H1 (cell line): ENCODE measurements around the gene PIGC. TPM values are rescaled to one million over a fixed set of nuclear protein-coding genes. Genes with fewer than 3 reads are reported as not detected.

ENCODE experiments used
- CTCF ChIA-PET: fragments of 300-600 bp; sonication (Branson Sonifier 250); formaldehyde crosslinking; loops from one replicate; lab custom pipeline; 2021; ENCODE audit not compliant: partially characterized antibody; lab: Charles Lee
- POLR2A ChIA-PET: fragments of 300-600 bp; sonication (Branson Sonifier 250); formaldehyde crosslinking; loops from one replicate; lab custom pipeline; 2021; ENCODE audit warnings: inconsistent platforms; ENCODE audit not compliant: partially characterized antibody; lab: Charles Lee
- DNase-seq, 2 experiments: peaks; one replicate each; pipeline versions ENCODE4 v3.0.0 to v3.0.0-alpha.2; 2010 to 2022; ENCODE audit warnings: low spot score in 2 of 2, low read depth in 1 of 2, mixed read lengths in 1 of 2
- FAIRE-seq: peaks from 2 replicates; lab custom pipeline; 2011; peaks lifted over from hg19 to GRCh38; lab: Jason Lieb, UNC
- H2AFZ ChIP-seq: 2 replicates; pipeline ENCODE4 v1.8.1; 2012; ENCODE audit warnings: low read length, inconsistent platforms
- H2AK5ac ChIP-seq: 2 replicates; pipeline ENCODE4 v1.6.1; 2013; ENCODE audit warnings: low read depth, low read length
- H2BK120ac ChIP-seq: replicated peaks from 2 replicates; pipeline ENCODE3; 2013; ENCODE audit warnings: low read depth, low read length, inconsistent platforms
- H2BK12ac ChIP-seq: 2 replicates; pipeline ENCODE4 v1.6.1; 2013; ENCODE audit warnings: low read depth, low read length
- H2BK15ac ChIP-seq: 2 replicates; pipeline ENCODE4 v1.6.1; 2013; ENCODE audit warnings: low read length
- H2BK20ac ChIP-seq: 2 replicates; pipeline ENCODE4 v1.6.1; 2013; ENCODE audit warnings: low read length
- H2BK5ac ChIP-seq: 2 replicates; pipeline ENCODE4 v1.6.1; 2013; ENCODE audit warnings: low read depth, low read length
- H3K14ac ChIP-seq: 2 replicates; pipeline ENCODE4 v1.6.1; 2013; ENCODE audit warnings: inconsistent platforms; ENCODE audit not compliant: insufficient read length
- H3K18ac ChIP-seq: 2 replicates; pipeline ENCODE4 v1.6.1; 2013; ENCODE audit warnings: low read length; ENCODE audit errors: extremely low read depth
- H3K23ac ChIP-seq: 2 replicates; pipeline ENCODE4 v1.6.1; 2013; ENCODE audit warnings: inconsistent platforms; ENCODE audit not compliant: insufficient read length
- H3K23me2 ChIP-seq: 2 replicates; pipeline ENCODE4 v1.6.1; 2013; ENCODE audit warnings: low read depth, low read length
- H3K27ac ChIP-seq: 2 replicates; pipeline ENCODE4 v1.6.1; 2011; ENCODE audit warnings: low read depth, low read length, inconsistent platforms
- H3K27me3 ChIP-seq, 4 experiments: replicated peaks in 1 of 4; 1 replicate in 1 of 4; 2 replicates in 3 of 4; pipeline versions ENCODE4 v1.6.1 to v1.8.1; 2011 to 2013; ENCODE audit warnings: low read length in 3 of 4, mild to moderate bottlenecking in 3 of 4, inconsistent platforms in 2 of 4, mixed read lengths in 2 of 4, moderate library complexity in 1 of 4; ENCODE audit not compliant: control insufficient read depth in 3 of 4, insufficient read depth in 3 of 4; ENCODE audit errors: extremely low read depth in 1 of 4
- H3K36me3 ChIP-seq, 4 experiments: 2 replicates each; pipeline versions ENCODE4 v1.6.1 to v1.8.1; 2011 to 2013; ENCODE audit warnings: mild to moderate bottlenecking in 4 of 4, low read length in 3 of 4, moderate library complexity in 2 of 4, control low read depth in 1 of 4, inconsistent platforms in 1 of 4; ENCODE audit not compliant: insufficient read depth in 4 of 4, control insufficient read depth in 2 of 4
- H3K4ac ChIP-seq: replicated peaks from 2 replicates; pipeline ENCODE3; 2013; ENCODE audit warnings: low read length, low read depth, mixed read lengths, inconsistent platforms; ENCODE audit not compliant: insufficient read length
- H3K4me1 ChIP-seq, 4 experiments: replicated peaks in 1 of 4; 1 replicate in 1 of 4; 2 replicates in 3 of 4; pipeline versions ENCODE4 v1.6.1 to v1.8.1; 2011 to 2013; ENCODE audit warnings: low read length in 3 of 4, inconsistent platforms in 2 of 4, mixed read lengths in 1 of 4; ENCODE audit not compliant: insufficient read depth in 4 of 4, control insufficient read depth in 3 of 4
- H3K4me2 ChIP-seq, 2 experiments: 2 replicates each; pipeline versions ENCODE4 v1.6.1 to v1.8.1; 2011 to 2013; ENCODE audit warnings: low read depth in 2 of 2, low read length in 2 of 2, control low read depth in 1 of 2, inconsistent platforms in 1 of 2, mild to moderate bottlenecking in 1 of 2; ENCODE audit not compliant: insufficient read depth in 1 of 2
- H3K4me3 ChIP-seq, 4 experiments: fragments of 200-600, 300-600 bp in 1 of 4; sonication (generic), shearing (Covaris generic), sonication (Bioruptor Twin) in 1 of 4; 2 replicates each; pipeline versions ENCODE4 v1.5.1 to v1.8.1; 2011 to 2016; ENCODE audit warnings: low read length in 4 of 4, low read depth in 3 of 4, control low read depth in 2 of 4, inconsistent platforms in 2 of 4, mild to moderate bottlenecking in 2 of 4, mixed read lengths in 1 of 4, moderate library complexity in 1 of 4; ENCODE audit not compliant: insufficient read depth in 2 of 4; ENCODE audit errors: extremely low read depth in 1 of 4
- H3K56ac ChIP-seq: replicated peaks from 2 replicates; pipeline ENCODE3; 2013; ENCODE audit warnings: low read depth, mild to moderate bottlenecking, mixed read lengths, low read length, inconsistent platforms; ENCODE audit not compliant: insufficient read length
- H3K79me1 ChIP-seq: 2 replicates; pipeline ENCODE4 v1.6.1; 2013; ENCODE audit warnings: low read depth, low read length, control low read depth
- H3K79me2 ChIP-seq, 2 experiments: 2 replicates each; pipeline versions ENCODE4 v1.6.1 to v1.8.1; 2012 to 2013; ENCODE audit warnings: low read length in 2 of 2, mild to moderate bottlenecking in 2 of 2, inconsistent platforms in 1 of 2; ENCODE audit not compliant: insufficient read depth in 2 of 2, control insufficient read depth in 1 of 2
- H3K9ac ChIP-seq, 4 experiments: replicated peaks in 1 of 4; 1 replicate in 1 of 4; 2 replicates in 3 of 4; pipeline versions ENCODE4 v1.6.1 to v1.8.1; 2011 to 2013; ENCODE audit warnings: low read depth in 3 of 4, low read length in 3 of 4, control low read depth in 2 of 4, mild to moderate bottlenecking in 2 of 4, moderate library complexity in 2 of 4, inconsistent platforms in 1 of 4; ENCODE audit errors: extremely low read depth in 1 of 4
- H3K9me3 ChIP-seq, 2 experiments: 2 replicates each; pipeline versions ENCODE4 v1.6.1 to v1.8.1; 2012 to 2013; ENCODE audit warnings: mild to moderate bottlenecking in 2 of 2, moderate library complexity in 2 of 2, control low read depth in 1 of 2, inconsistent platforms in 1 of 2, low read depth in 1 of 2, low read length in 1 of 2, mixed read lengths in 1 of 2; ENCODE audit not compliant: insufficient read depth in 2 of 2
- H4K20me1 ChIP-seq, 2 experiments: replicated peaks in 1 of 2; 2 replicates each; pipeline versions ENCODE3 to v1.8.1; 2011 to 2013; ENCODE audit warnings: inconsistent platforms in 2 of 2, low read length in 2 of 2, mild to moderate bottlenecking in 1 of 2; ENCODE audit not compliant: insufficient read depth in 2 of 2, control insufficient read depth in 1 of 2
- H4K5ac ChIP-seq: 2 replicates; pipeline ENCODE4 v1.6.1; 2013; ENCODE audit warnings: low read length, low read depth, mixed read lengths, inconsistent platforms; ENCODE audit not compliant: insufficient read length
- H4K8ac ChIP-seq: 2 replicates; pipeline ENCODE4 v1.8.0; 2013; ENCODE audit warnings: mild to moderate bottlenecking, moderate library complexity, low read length, inconsistent platforms; ENCODE audit not compliant: insufficient read depth; ENCODE audit errors: extremely low read depth
- H4K91ac ChIP-seq: replicated peaks from 2 replicates; pipeline ENCODE3; 2013; ENCODE audit warnings: low read length, mixed read lengths, inconsistent platforms; ENCODE audit not compliant: insufficient read length
- CBX5 ChIP-seq: fragments of 300-800, 300-1000 bp; sonication (generic); IDR thresholded peaks from 2 replicates; pipeline ENCODE4 v1.7.1; 2016; ENCODE audit warnings: antibody characterized with exemption, low read length, low read depth
- CBX8 ChIP-seq: fragments of 300-800, 300-1000 bp; sonication (generic); IDR thresholded peaks from 2 replicates; pipeline ENCODE4 v1.7.1; 2016; ENCODE audit warnings: low read depth, low read length, borderline replicate concordance
- CHD2 ChIP-seq: IDR thresholded peaks from 2 replicates; pipeline ENCODE4 v1.6.1; 2012; ENCODE audit warnings: low read length, improper control_type of control experiment
- FOSL1 ChIP-seq: IDR thresholded peaks from 2 replicates; pipeline ENCODE4 v1.6.1; 2011; ENCODE audit warnings: mild to moderate bottlenecking, low read depth, low read length, moderate library complexity; ENCODE audit not compliant: insufficient read depth
- TAF7 ChIP-seq: optimal IDR thresholded peaks from 2 replicates; pipeline ENCODE3; 2011; ENCODE audit warnings: low read depth, mild to moderate bottlenecking, inconsistent platforms, low read length, moderate library complexity, borderline replicate concordance
- WGBS, 2 experiments: shearing (Covaris generic) in 1 of 2; methylation state at CpG; one replicate each; pipeline versions ENCODE4 v1.1.6 to v1.1.7; 2013 to 2015; ENCODE audit warnings: low lambda C conversion rate in 2 of 2, mixed read lengths in 2 of 2, inconsistent platforms in 1 of 2, low coverage in 1 of 2, missing lambda C conversion rate in 1 of 2; ENCODE audit not compliant: insufficient replicate concordance in 2 of 2, insufficient coverage in 1 of 2, insufficient read length in 1 of 2; ENCODE audit errors: extremely low coverage in 1 of 2, missing lambda C conversion rate in 1 of 2; 5-methylcytosine and 5-hydroxymethylcytosine counted together
- polyA plus RNA-seq, 7 experiments: library from polyadenylated mRNA; depleted of rRNA in 3 of 7; stranded (reverse) in 5 of 7; unstranded in 2 of 7; fragments of >200 nt in 5 of 7; fragments of 200-250 nt in 2 of 7; gene quantifications; 1 replicate in 5 of 7; 2 replicates in 1 of 7; 4 replicates in 1 of 7; pipeline versions ENCODE4 v1.2.1 to v1.2.3, GENCODE V29; 2011 to 2013; ENCODE audit warnings: missing spikeins in 2 of 7, mixed read lengths in 2 of 7
- total RNA-seq: library from RNA; stranded (reverse); fragmentation: NEBNext Ultra II Directional; extraction: Animal tissue kit (Norgen Biotek cat#: 25700); gene quantifications from 2 replicates; pipeline ENCODE4 v1.2.1, GENCODE V29; 2021

Gene PIGC
- total and polyA plus RNA-seq, 2 of the 8 experiments (the other 6 are each of a cell fraction or from before 2014, with no cell fraction given): 21.0 to 39.3 TPM

GRCh38 chr1:172402878-172403569 is 40.8 kb downstream of the PIGC start:
- ChIA-PET POLR2A (no interaction called here), CTCF (interaction anchor here (0.6 to 4.2 kb wide), 16 partner anchors 8 to 603 kb away, joined by 3 to 32 read pairs (median 4); no protein-coding TSS in a partner anchor)
- Histone ChIP-seq H3K23me2 (no peaks in the 10 kb centered on the region), H3K4me3 (no peak overlapping the region), H3K9me3 (no peaks in the 10 kb centered on the region), H2AK5ac (no peak overlapping the region), H3K9ac (no peak overlapping the region), H4K91ac (no peak overlapping the region), H4K8ac (no peak overlapping the region), H3K36me3 (no peaks in the 10 kb centered on the region), H2AFZ (no peak overlapping the region), H3K79me1 (no peaks in the 10 kb centered on the region), H4K5ac (no peak overlapping the region), H3K27me3 (no peaks in the 10 kb centered on the region), H2BK120ac (no peak overlapping the region), H3K14ac (no peak overlapping the region), H2BK5ac (no peak overlapping the region), H3K4me2 (no peak overlapping the region), H3K4me1 (peaks cover 2 to 5% (median 3%) of the 10 kb centered on the region in 4 experiments; a peak in 4 of 7 replicates), H2BK15ac (no peak overlapping the region), H3K27ac (no peak overlapping the region), H2BK12ac (no peak overlapping the region), H3K18ac (no peak overlapping the region), H3K56ac (no peak overlapping the region), H2BK20ac (no peak overlapping the region), H4K20me1 (no peaks in the 10 kb centered on the region), H3K23ac (no peak overlapping the region), H3K4ac (no peak overlapping the region), H3K79me2 (no peaks in the 10 kb centered on the region)
- no peak for FAIRE-seq
- WGBS, 2 experiments: 91% methylated on average over 1 of the region's 1 CpG; no CpG with 5 or more reads in 1 of the 2 experiments
- no peak for TF ChIP-seq FOSL1
- no peak for TF ChIP-seq CBX8
- TF ChIP-seq TAF7: no peak
- no peak for TF ChIP-seq CBX5
- TF ChIP-seq CHD2: no peak
- no peak for DNase-seq
